IMR-90 (cell line): Measurements from ENCODE around the gene NAGLU. TPM values are rescaled to one million over a fixed set of nuclear protein-coding genes. Genes with fewer than 3 reads are reported as not detected.

Experiments used
- ATAC-seq: fragments of 200-7000 bp; cut with Tn5 transposase; 2 replicates; pipeline ENCODE4 v1.9.1; 2020; ENCODE audit warnings: low read depth, mild to moderate bottlenecking, moderate library complexity
- BruUV-seq: library from RNA; stranded (reverse); fragments of 400-500 nt; replicated peaks from 2 replicates; lab custom pipeline; 2021; lab: Mats Ljungman, UMichigan
- CTCF ChIA-PET: fragments of 300-600 bp; formaldehyde crosslinking; extraction: SDS; loops from one replicate; lab custom pipeline; 2021; ENCODE audit warnings: antibody characterized with exemption; lab: Yijun Ruan, JAX
- POLR2A ChIA-PET: fragments of 300-600 bp; sonication (Branson Sonifier 250); formaldehyde crosslinking; loops from one replicate; lab custom pipeline; 2022; ENCODE audit warnings: antibody characterized with exemption; ENCODE audit not compliant: unreplicated experiment; lab: Charles Lee
- DNase-seq: peaks from one replicate; pipeline ENCODE4 v3.0.0; 2013
- H2AFZ ChIP-seq: replicated peaks from 2 replicates; pipeline ENCODE3; 2013; ENCODE audit warnings: low read length, mild to moderate bottlenecking; ENCODE audit not compliant: poor library complexity
- H2AK5ac ChIP-seq: 2 replicates; pipeline ENCODE4 v1.6.1; 2013; ENCODE audit warnings: low read depth, low read length, inconsistent platforms
- H2AK9ac ChIP-seq: replicated peaks from 2 replicates; pipeline ENCODE3; 2013; ENCODE audit warnings: mild to moderate bottlenecking, low read depth, low read length, moderate library complexity; ENCODE audit not compliant: poor library complexity
- H2BK120ac ChIP-seq: 2 replicates; pipeline ENCODE4 v1.6.1; 2013; ENCODE audit warnings: low read depth, low read length, inconsistent platforms
- H2BK15ac ChIP-seq: 3 replicates; pipeline ENCODE4 v1.6.1; 2013; ENCODE audit warnings: low read depth, low read length, inconsistent platforms
- H2BK20ac ChIP-seq: 2 replicates; pipeline ENCODE4 v1.6.1; 2013; ENCODE audit warnings: low read depth, mild to moderate bottlenecking, inconsistent platforms, low read length, moderate library complexity
- H2BK5ac ChIP-seq: 2 replicates; pipeline ENCODE4 v1.6.1; 2013; ENCODE audit warnings: mild to moderate bottlenecking, low read depth, low read length, inconsistent platforms; ENCODE audit not compliant: poor library complexity, severe bottlenecking
- H3K14ac ChIP-seq: replicated peaks from 2 replicates; pipeline ENCODE4 v1.6.1; 2013; ENCODE audit warnings: low read depth, low read length, inconsistent platforms
- H3K18ac ChIP-seq: 2 replicates; pipeline ENCODE4 v1.6.1; 2013; ENCODE audit warnings: low read depth, low read length, control low read depth
- H3K23ac ChIP-seq: 2 replicates; pipeline ENCODE4 v1.6.1; 2013; ENCODE audit warnings: low read depth, low read length, inconsistent platforms
- H3K27ac ChIP-seq: 2 replicates; pipeline ENCODE4 v1.5.1; 2013; ENCODE audit warnings: mild to moderate bottlenecking, control low read depth, low read length; ENCODE audit not compliant: insufficient read depth
- H3K27me3 ChIP-seq: 2 replicates; pipeline ENCODE4 v1.6.1; 2013; ENCODE audit warnings: low read length; ENCODE audit not compliant: control insufficient read depth, insufficient read depth
- H3K36me3 ChIP-seq: 2 replicates; pipeline ENCODE4 v1.6.1; 2013; ENCODE audit warnings: low read length, mixed read lengths; ENCODE audit not compliant: control insufficient read depth, insufficient read depth
- H3K4ac ChIP-seq: 2 replicates; pipeline ENCODE4 v1.6.1; 2013; ENCODE audit warnings: low read depth, low read length, inconsistent platforms
- H3K4me1 ChIP-seq: 2 replicates; pipeline ENCODE4 v1.6.1; 2013; ENCODE audit warnings: low read length, mixed read lengths; ENCODE audit not compliant: control insufficient read depth, insufficient read depth
- H3K4me2 ChIP-seq: 2 replicates; pipeline ENCODE4 v1.6.1; 2013; ENCODE audit warnings: low read depth, mild to moderate bottlenecking, control low read depth, low read length, moderate library complexity
- H3K4me3 ChIP-seq: 2 replicates; pipeline ENCODE4 v1.5.1; 2013; ENCODE audit warnings: low read depth, mild to moderate bottlenecking, control low read depth, low read length, moderate library complexity; ENCODE audit not compliant: insufficient read depth
- H3K56ac ChIP-seq: 2 replicates; pipeline ENCODE4 v1.6.1; 2013; ENCODE audit warnings: low read length, inconsistent platforms; ENCODE audit not compliant: insufficient read depth; ENCODE audit errors: extremely low read depth
- H3K79me1 ChIP-seq, 2 experiments: 2 replicates each; pipeline ENCODE4 v1.6.1; 2013; ENCODE audit warnings: low read length in 2 of 2, inconsistent platforms in 1 of 2, low read depth in 1 of 2
- H3K9ac ChIP-seq: 2 replicates; pipeline ENCODE4 v1.6.1; 2013; ENCODE audit warnings: low read depth, low read length, control low read depth
- H3K9me1 ChIP-seq: 2 replicates; pipeline ENCODE4 v1.6.1; 2013; ENCODE audit warnings: low read length, inconsistent platforms; ENCODE audit not compliant: insufficient read depth
- H3K9me3 ChIP-seq: 2 replicates; pipeline ENCODE4 v1.6.1; 2013; ENCODE audit warnings: low read length; ENCODE audit not compliant: control insufficient read depth, insufficient read depth
- H4K20me1 ChIP-seq: 2 replicates; pipeline ENCODE4 v1.6.1; 2013; ENCODE audit warnings: low read length, inconsistent platforms; ENCODE audit not compliant: insufficient read depth
- H4K5ac ChIP-seq: 2 replicates; pipeline ENCODE4 v1.6.1; 2013; ENCODE audit warnings: mild to moderate bottlenecking, low read depth, low read length, control low read depth
- H4K8ac ChIP-seq, 2 experiments: 2 replicates each; pipeline ENCODE4 v1.6.1; 2013; ENCODE audit warnings: low read depth in 2 of 2, low read length in 2 of 2, control low read depth in 1 of 2, inconsistent platforms in 1 of 2
- H4K91ac ChIP-seq: 2 replicates; pipeline ENCODE4 v1.6.1; 2013; ENCODE audit warnings: low read depth, low read length, inconsistent platforms; ENCODE audit not compliant: insufficient read depth
- BHLHE40 ChIP-seq: fragments of 150-350 bp; IDR thresholded peaks from 2 replicates; pipeline ENCODE4 v1.6.1; 2016; ENCODE audit warnings: mild to moderate bottlenecking, low read depth, low read length
- CHD1 ChIP-seq: IDR thresholded peaks from 2 replicates; pipeline ENCODE4 v1.6.1; 2012; ENCODE audit warnings: low read depth, low read length, improper control_type of control experiment
- CTCF ChIP-seq: conservative IDR thresholded peaks from 2 replicates; pipeline ENCODE4 v1.5.1; 2012; ENCODE audit warnings: mild to moderate bottlenecking, low read depth, low read length, improper control_type of control experiment
- ELK1 ChIP-seq: fragments of 150-350 bp; IDR thresholded peaks from 2 replicates; pipeline ENCODE4 v1.6.1; 2016; ENCODE audit warnings: low read depth, mild to moderate bottlenecking, low read length, moderate library complexity, borderline replicate concordance
- MAZ ChIP-seq: IDR thresholded peaks from 2 replicates; pipeline ENCODE4 v1.6.1; 2012; ENCODE audit warnings: low read depth, mild to moderate bottlenecking, low read length, improper control_type of control experiment, moderate library complexity, borderline replicate concordance
- MXI1 ChIP-seq: IDR thresholded peaks from 2 replicates; pipeline ENCODE4 v1.6.1; 2012; ENCODE audit warnings: low read depth, mild to moderate bottlenecking, low read length, moderate library complexity, borderline replicate concordance
- POLR2A ChIP-seq: IDR thresholded peaks from 2 replicates; pipeline ENCODE4 v1.6.1; 2012; ENCODE audit warnings: mild to moderate bottlenecking, low read depth, low read length
- RAD21 ChIP-seq: IDR thresholded peaks from 2 replicates; pipeline ENCODE4 v1.6.1; 2012; ENCODE audit warnings: low read length, improper control_type of control experiment
- RCOR1 ChIP-seq: IDR thresholded peaks from 2 replicates; pipeline ENCODE4 v1.6.1; 2012; ENCODE audit warnings: mild to moderate bottlenecking, low read length, improper control_type of control experiment; ENCODE audit not compliant: insufficient replicate concordance
- RFX5 ChIP-seq: IDR thresholded peaks from 2 replicates; pipeline ENCODE4 v1.8.0; 2012; ENCODE audit warnings: low read depth, mild to moderate bottlenecking, low read length, moderate library complexity
- USF2 ChIP-seq: fragments of 150-350 bp; IDR thresholded peaks from 2 replicates; pipeline ENCODE4 v1.6.1; 2017; ENCODE audit warnings: mild to moderate bottlenecking, antibody characterized with exemption, low read length, low read depth
- WGBS, 2 experiments: methylation state at CpG; one replicate each; pipeline versions ENCODE4 v1.1.5 to v1.1.7; 2013; ENCODE audit warnings: missing lambda C conversion rate in 2 of 2; ENCODE audit not compliant: insufficient read length in 1 of 2; ENCODE audit errors: extremely low coverage in 2 of 2; 5-methylcytosine and 5-hydroxymethylcytosine counted together
- dilution Hi-C: fragments of 300-500 bp; cut with HindIII; formaldehyde crosslinking; loops from one replicate; pipeline ENCODE4 v1.14.3; 2018; ENCODE audit warnings: low sequenced_read_pairs; ENCODE audit not compliant: unreplicated experiment
- in situ Hi-C: fragments of 300-500 bp; cut with MboI; formaldehyde crosslinking; loops from 3 replicates; pipeline ENCODE4 v1.14.3; 2019; ENCODE audit warnings: low sequenced_read_pairs, inconsistent platforms, mixed read lengths
- intact Hi-C: fragments of 100-400 bp; cut with micrococcal nuclease; formaldehyde crosslinking; loops from 2 replicates; pipeline ENCODE4 v1.10.0; 2022
- polyA plus RNA-seq, 3 experiments: library from polyadenylated mRNA; depleted of rRNA; stranded (reverse); fragments of >200 nt; gene quantifications; 2 replicates each; pipeline ENCODE4 v1.2.3, GENCODE V29; 2012; ENCODE audit warnings: low replicate concordance in 1 of 3
- total RNA-seq: library from RNA; depleted of rRNA; stranded (reverse); fragments of >200 nt; gene quantifications from 2 replicates; pipeline ENCODE4 v1.2.3, GENCODE V29; 2012

Gene NAGLU
- total and polyA plus RNA-seq, 2 of the 4 experiments (the other 2 are of a cell fraction), result 6.5 to 29.2 TPM

GRCh38 chr17:42536372-42537155 is 523 bp downstream of the NAGLU start:
- peak overlapping the region; percentile 19 for H3K18ac ChIP-seq
- CTCF ChIA-PET, result interaction anchor here (0.6 to 1.8 kb wide), 3 partner anchors 9 to 572 kb away, joined by 3 to 6 read pairs (median 3); no protein-coding TSS in a partner anchor
- H3K23ac ChIP-seq, result peak overlapping the region; percentile 92
- peak overlapping the region; percentile 98 for H4K91ac ChIP-seq
- H2BK15ac ChIP-seq, result 0 out of 3 replicates have a peak overlapping the region, but pooled peaks have one; percentile 7
- peak overlapping the region; percentile 97 for H3K4ac ChIP-seq
- H3K4me1 ChIP-seq, result peaks cover 12% of the 10 kb centered on the region
- peak overlapping the region; percentile 72 to 95 for H4K8ac ChIP-seq
- H3K36me3 ChIP-seq, result peaks cover 26% of the 10 kb centered on the region
- H3K27ac ChIP-seq, result peak overlapping the region; percentile 55
- POLR2A ChIA-PET, result interaction anchor here (1.6 to 1.8 kb wide), 3 partner anchors 16 to 116 kb away, joined by 4 to 6 read pairs (median 4); partner anchors contain the start of gene CAVIN1
- peak overlapping the region; percentile 63 for H2BK5ac ChIP-seq
- H3K27me3 ChIP-seq, result no peaks in the 10 kb centered on the region
- peak overlapping the region; percentile 81 for H3K9ac ChIP-seq
- 0% methylated on average over 41 of the region's 65 CpGs; no CpG with 5 or more reads in 1 of the 2 experiments for WGBS, 2 experiments
- H2BK20ac ChIP-seq, result peak overlapping the region; percentile 17; the same call in 1 of the 2 replicates
- H3K4me2 ChIP-seq, result peak overlapping the region; percentile 90
- H2BK120ac ChIP-seq, result peak overlapping the region; percentile 69
- ATAC-seq (peak; percentile 84), DNase-seq (peak; percentile 78)
- peak overlapping the region; percentile 31 for H4K5ac ChIP-seq
- H3K14ac ChIP-seq, result peak overlapping the region; percentile 96
- BruUV-seq, result no TSS peak
- in situ Hi-C loops, result no loop called here
- H3K79me1 ChIP-seq, result peaks cover 16 to 32% of the 10 kb centered on the region in 2 experiments
- intact Hi-C loops, result no loop called here
- H4K20me1 ChIP-seq, result peaks cover 9% of the 10 kb centered on the region; the same call in 1 of the 2 replicates
- H3K9me1 ChIP-seq, result peaks cover 25% of the 10 kb centered on the region
- H2AFZ ChIP-seq, result peak overlapping the region; percentile 90
- peak overlapping the region; percentile 99 for H2AK9ac ChIP-seq
- dilution Hi-C loops, result no loop called here
- H3K56ac ChIP-seq, result peak overlapping the region; percentile 63
- no peak for TF ChIP-seq ELK1
- TF ChIP-seq CHD1, result no peak
- TF ChIP-seq CTCF, result no peak
- TF ChIP-seq RAD21, result no peak
- peak; percentile 7; the same call in 1 of the 2 replicates for TF ChIP-seq POLR2A
- no peak for TF ChIP-seq RFX5
- no peak for TF ChIP-seq RCOR1
- TF ChIP-seq MAZ, result peak; percentile 69; the same call in 1 of the 2 replicates
- TF ChIP-seq MXI1, result peak; percentile 83
- no peak; the same call in 1 of the 2 replicates for TF ChIP-seq USF2
- TF ChIP-seq BHLHE40, result no peak
- peak overlapping the region; percentile 93 for H2AK5ac ChIP-seq
- peak overlapping the region; percentile 53 for H3K4me3 ChIP-seq
- no peaks in the 10 kb centered on the region for H3K9me3 ChIP-seq
